Measurements from ENCODE around the gene PPP2R2C. TPM values are rescaled to one million over a fixed set of nuclear protein-coding genes. Genes with fewer than 3 reads are reported as not detected.
A peak's percentile ranks its signal among the peaks of the same experiment; 100 is the strongest.

The PPP2R2C gene
- total and polyA plus RNA-seq, 10 donors = 0.07 to 1.3 (median 0.23) TPM; not detected in 1

GRCh38 chr4:6283282-6283681, 189.1 kb downstream of the PPP2R2C start:
- H3K4me3 ChIP-seq = no peak overlapping the region
- H3K27ac ChIP-seq = peak overlapping the region in 6 of 8 donors; percentile 15 to 84 (median 69)
- no peak for DNase-seq
- intact Hi-C loops (cut with DNase I; ENCODE audit: low total_unique reads) = no loop called here
- H3K27me3 ChIP-seq (replicated peaks in 1 of 7) = no peaks in the 10 kb centered on the region
- TF ChIP-seq CTCF (IDR thresholded peaks at IDR 0.05 in 8 of 11, conservative IDR thresholded peaks at IDR 0.05 in 3 of 11) (no peak), POLR2A (IDR thresholded peaks at IDR 0.05) (no peak), POLR2AphosphoS5 (IDR thresholded peaks at IDR 0.05) (peak in 1 of 3 donors; percentile 38)
- 65 to 73% (median 69%) methylated on average over 4 of the region's 4 CpGs for WGBS, 5 donors
- no peaks in the 10 kb centered on the region for H3K9me3 ChIP-seq
- peaks cover 0 to 37% (median 9%) of the 10 kb centered on the region in 6 donors for H3K36me3 ChIP-seq
- peaks cover 36 to 59% (median 51%) of the 10 kb centered on the region in 6 donors for H3K4me1 ChIP-seq

GRCh38 chr4:6282314-6282771, 190.1 kb downstream of the PPP2R2C start:
- H3K9me3 ChIP-seq = no peaks in the 10 kb centered on the region
- H3K27ac ChIP-seq = peak overlapping the region in 7 of 8 donors; percentile 30 to 84 (median 63)
- WGBS, 5 donors = 56 to 66% (median 58%) methylated on average over 6 of the region's 6 CpGs
- peaks cover 0 to 36% (median 4%) of the 10 kb centered on the region in 6 donors for H3K36me3 ChIP-seq
- peaks cover 42 to 69% (median 60%) of the 10 kb centered on the region in 6 donors for H3K4me1 ChIP-seq
- TF ChIP-seq POLR2AphosphoS5 (IDR thresholded peaks at IDR 0.05) (peak in 2 of 3 donors; percentile 71 to 85), CTCF (IDR thresholded peaks at IDR 0.05 in 8 of 11, conservative IDR thresholded peaks at IDR 0.05 in 3 of 11) (no peak), POLR2A (IDR thresholded peaks at IDR 0.05) (no peak)
- intact Hi-C loops (cut with DNase I; ENCODE audit: low total_unique reads) = no loop called here
- H3K27me3 ChIP-seq (replicated peaks in 1 of 7) = no peaks in the 10 kb centered on the region
- DNase-seq = no peak
- H3K4me3 ChIP-seq = no peak overlapping the region

- TF ChIP-seq POLR2AphosphoS5 (IDR thresholded peaks at IDR 0.05) (peak in 1 of 3 donors; percentile 79), CTCF (IDR thresholded peaks at IDR 0.05 in 8 of 11, conservative IDR thresholded peaks at IDR 0.05 in 3 of 11) (no peak)
- no peaks in the 10 kb centered on the region for H3K27me3 ChIP-seq (replicated peaks in 1 of 7)
- no peak overlapping the region for H3K4me3 ChIP-seq
- WGBS, 5 donors = 57 to 75% (median 64%) methylated on average over 17 to 20 of the region's 20 CpGs
- intact Hi-C loops (cut with DNase I; ENCODE audit: low total_unique reads) = no loop called here
- H3K9me3 ChIP-seq = no peaks in the 10 kb centered on the region
- H3K36me3 ChIP-seq = peaks cover 0 to 30% (median 0%) of the 10 kb centered on the region in 6 donors
- H3K27ac ChIP-seq = peak overlapping the region in 7 of 8 donors; percentile 30 to 84 (median 63)
- peaks cover 45 to 75% (median 67%) of the 10 kb centered on the region in 6 donors for H3K4me1 ChIP-seq
- no peak for DNase-seq
Measured at GRCh38 chr4:6281436-6282313, 190.7 kb downstream of the PPP2R2C start.
